ENCODE results near the gene SLC25A21.
"Not testable (repeated sequence)": the region's sequence is repeated elsewhere in the genome, so short reads cannot be mapped to it uniquely, and the experiment has no call there.

Gene SLC25A21

GRCh38 chr14:36750244-36750643, 422.2 kb downstream of the SLC25A21 start:
- DNase-seq = no peak

GRCh38 chr14:36748610-36749213, 423.7 kb downstream of the SLC25A21 start:
- DNase-seq = no peak

- DNase-seq = no peak
Measured at GRCh38 chr14:36747411-36748184, 424.8 kb downstream of the SLC25A21 start.

GRCh38 chr14:36746872-36747271, 425.5 kb downstream of the SLC25A21 start:
- no peak for DNase-seq

- no peak for DNase-seq
Measured at GRCh38 chr14:36741858-36742257, 430.5 kb downstream of the SLC25A21 start.

GRCh38 chr14:36738269-36738668, 434.1 kb downstream of the SLC25A21 start:
- DNase-seq = no peak

- no peak for DNase-seq
Measured at GRCh38 chr14:36726128-36726527, 446.3 kb downstream of the SLC25A21 start.

- DNase-seq = no peak
Measured at GRCh38 chr14:36724162-36724561, 448.2 kb downstream of the SLC25A21 start.

GRCh38 chr14:36723530-36723929, 448.9 kb downstream of the SLC25A21 start:
- no peak for DNase-seq

- DNase-seq = no peak
Measured at GRCh38 chr14:36721877-36722276, 450.5 kb downstream of the SLC25A21 start.

- no peak for DNase-seq
Measured at GRCh38 chr14:36720657-36721056, 451.7 kb downstream of the SLC25A21 start.

- DNase-seq = no peak
Measured at GRCh38 chr14:36719823-36720222, 452.6 kb downstream of the SLC25A21 start.

GRCh38 chr14:36718216-36718615, 454.2 kb downstream of the SLC25A21 start:
- no peak for DNase-seq

- DNase-seq = no peak
Measured at GRCh38 chr14:36717363-36717762, 455.0 kb downstream of the SLC25A21 start.

- no peak for DNase-seq
Measured at GRCh38 chr14:36716614-36717184, 455.7 kb downstream of the SLC25A21 start.

GRCh38 chr14:36713960-36714703, 458.3 kb downstream of the SLC25A21 start:
- DNase-seq = no peak

- DNase-seq = no peak
Measured at GRCh38 chr14:36707570-36707969, 464.8 kb downstream of the SLC25A21 start.

GRCh38 chr14:36702474-36702873, 469.9 kb downstream of the SLC25A21 start:
- DNase-seq = no peak

GRCh38 chr14:36701132-36701531, 471.3 kb downstream of the SLC25A21 start:
- DNase-seq = no peak

- no peak for DNase-seq
Measured at GRCh38 chr14:36700651-36701050, 471.8 kb downstream of the SLC25A21 start.

- not testable (repeated sequence) for DNase-seq
Measured at GRCh38 chr14:36699420-36699819, 473.0 kb downstream of the SLC25A21 start.

- no peak for DNase-seq
Measured at GRCh38 chr14:36690311-36691040, 481.9 kb downstream of the SLC25A21 start.

- DNase-seq = no peak
Measured at GRCh38 chr14:36684946-36685345, 487.5 kb downstream of the SLC25A21 start.
